Activated T-helper 1 cell treated with anti-CD3 and anti-CD28 coated beads, Interleukin-2, amount 50 U/mL, for 16 hours (primary cell): ENCODE results near the gene DUSP22.
"Not testable (repeated sequence)": the region's sequence is repeated elsewhere in the genome, so short reads cannot be mapped to it uniquely, and the experiment has no call there.

Source experiments
- DNase-seq, 2 donors: peaks; one replicate each; pipeline ENCODE4 v3.0.0-alpha.2; 2020; ENCODE audit warnings: low read depth in 1 of 2, low spot score in 1 of 2

Gene DUSP22

GRCh38 chr6:323730-324088 lies 31.4 kb downstream of the DUSP22 start:
- DNase-seq = no peak

GRCh38 chr6:324116-324728 lies 31.9 kb downstream of the DUSP22 start:
- DNase-seq = no peak

DNA sequence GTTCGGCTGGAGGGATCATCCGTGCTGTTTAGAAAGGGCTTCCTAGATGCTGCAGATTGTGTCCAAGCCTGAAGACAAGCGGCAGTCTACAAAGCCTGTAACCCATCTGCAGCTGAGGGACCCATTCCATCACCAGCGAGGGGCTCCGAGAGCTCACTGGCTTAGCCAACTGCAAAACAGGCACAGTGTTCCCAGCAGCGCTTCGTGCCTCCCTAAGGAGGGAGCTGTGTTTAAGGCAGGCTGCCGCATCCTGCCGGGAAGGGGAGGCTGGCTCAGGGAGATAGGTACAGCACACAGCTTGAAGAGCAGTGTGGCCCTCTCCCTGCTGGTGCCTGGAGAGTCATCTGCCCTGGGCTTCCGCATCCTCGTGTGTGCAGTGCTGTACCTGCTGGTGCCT lies 32.4 kb downstream of the DUSP22 start:
- DNase-seq = no peak

- not testable (repeated sequence) for DNase-seq
Observed at GRCh38 chr6:325161-325860, 33.0 kb downstream of the DUSP22 start.

DNA sequence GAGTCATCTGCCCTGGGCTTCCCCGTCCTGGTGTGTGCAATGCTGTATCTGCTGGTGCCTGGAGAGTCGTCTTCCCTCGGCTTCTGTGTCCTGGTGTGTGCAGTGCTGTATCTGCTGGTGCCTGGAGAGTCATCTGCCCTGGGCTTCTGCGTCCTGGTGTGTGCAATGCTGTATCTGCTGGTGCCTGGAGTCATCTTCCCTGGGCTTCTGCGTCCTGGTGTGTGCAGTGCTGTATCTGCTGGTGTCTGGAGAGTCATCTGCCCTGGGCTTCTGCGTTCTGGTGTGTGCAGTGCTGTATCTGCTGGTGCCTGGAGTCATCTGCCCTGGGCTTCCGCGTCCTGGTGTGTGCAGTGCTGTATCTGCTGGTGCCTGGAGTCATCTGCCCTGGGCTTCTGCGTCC lies 33.8 kb downstream of the DUSP22 start:
- DNase-seq = not testable (repeated sequence)

DNA sequence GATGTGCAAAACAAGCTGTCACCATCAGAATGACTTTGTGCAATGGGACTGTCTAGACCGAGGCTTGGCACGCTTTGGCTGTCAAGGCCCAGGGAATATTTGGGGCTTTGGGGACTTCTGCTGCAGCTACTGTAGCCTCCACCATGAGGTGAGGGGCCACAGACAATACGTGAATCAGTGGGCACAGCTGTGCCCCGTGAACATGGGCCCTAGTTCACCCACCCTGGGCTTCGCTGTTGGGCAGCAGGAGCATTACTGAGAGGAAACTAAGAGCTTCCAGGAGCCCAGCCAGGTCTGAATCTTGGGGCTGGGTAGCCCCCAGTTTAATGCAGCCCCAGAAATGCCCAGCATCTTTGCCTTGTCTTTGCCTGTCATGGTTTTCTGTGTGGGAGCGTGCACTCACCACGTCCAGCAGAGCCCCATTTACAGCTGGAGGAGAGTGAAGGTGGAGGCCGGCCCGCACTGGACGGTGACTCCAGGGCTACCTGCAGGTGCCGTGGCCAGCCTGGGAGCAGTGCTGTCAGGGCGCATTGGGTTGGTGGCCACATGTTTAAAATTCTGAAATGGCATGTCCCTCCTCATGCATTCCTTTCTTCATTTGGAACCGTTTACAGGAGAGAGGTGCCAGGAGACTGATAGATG lies 34.7 kb downstream of the DUSP22 start:
- DNase-seq = no peak

GRCh38 chr6:327538-328116 lies 35.3 kb downstream of the DUSP22 start:
- no peak for DNase-seq

- DNase-seq = no peak
Observed at GRCh38 chr6:328136-328670, 35.9 kb downstream of the DUSP22 start.

- no peak for DNase-seq
Observed at GRCh38 chr6:328924-329323, 36.6 kb downstream of the DUSP22 start.

DNA sequence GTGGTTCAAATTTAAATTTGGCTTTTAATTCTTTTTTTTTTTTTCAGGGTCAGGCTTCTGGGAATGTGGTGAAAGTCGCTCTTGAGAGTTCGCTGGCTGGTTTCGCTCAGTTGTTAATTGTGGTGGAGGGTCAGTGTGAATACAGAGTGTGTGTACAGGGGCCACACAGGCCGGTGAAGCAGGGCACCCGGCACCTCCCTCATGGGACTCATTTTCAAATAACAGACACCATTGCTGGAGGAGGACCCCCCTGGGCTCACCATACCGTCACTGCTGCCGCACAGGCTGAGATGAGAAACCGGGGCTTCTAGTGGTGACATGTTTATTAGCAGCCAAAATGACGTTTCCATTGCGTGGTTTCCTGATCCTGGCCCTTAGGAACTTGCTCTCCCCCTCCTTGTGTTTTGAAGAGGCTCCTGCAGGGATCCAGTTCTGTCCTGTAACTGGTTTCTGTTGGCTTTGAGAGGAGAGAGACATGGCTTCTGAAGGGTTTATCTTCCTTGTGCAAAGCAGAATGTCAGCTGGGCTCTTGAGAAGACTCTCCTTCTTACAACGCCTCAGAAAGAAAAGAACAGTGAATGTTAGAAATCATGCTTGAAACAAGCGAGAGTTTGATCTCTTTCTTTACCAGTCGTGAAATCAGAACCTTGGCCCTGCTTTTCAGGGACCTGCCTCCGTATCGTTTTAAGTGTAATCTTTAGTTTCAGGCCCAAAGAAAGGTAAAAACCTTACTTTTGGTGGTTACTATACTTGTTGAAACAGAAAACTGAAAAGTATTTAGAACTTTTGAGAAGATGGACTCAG lies 37.8 kb downstream of the DUSP22 start:
- no peak for DNase-seq

- DNase-seq = no peak
Observed at GRCh38 chr6:330948-331347, 38.7 kb downstream of the DUSP22 start.

DNA sequence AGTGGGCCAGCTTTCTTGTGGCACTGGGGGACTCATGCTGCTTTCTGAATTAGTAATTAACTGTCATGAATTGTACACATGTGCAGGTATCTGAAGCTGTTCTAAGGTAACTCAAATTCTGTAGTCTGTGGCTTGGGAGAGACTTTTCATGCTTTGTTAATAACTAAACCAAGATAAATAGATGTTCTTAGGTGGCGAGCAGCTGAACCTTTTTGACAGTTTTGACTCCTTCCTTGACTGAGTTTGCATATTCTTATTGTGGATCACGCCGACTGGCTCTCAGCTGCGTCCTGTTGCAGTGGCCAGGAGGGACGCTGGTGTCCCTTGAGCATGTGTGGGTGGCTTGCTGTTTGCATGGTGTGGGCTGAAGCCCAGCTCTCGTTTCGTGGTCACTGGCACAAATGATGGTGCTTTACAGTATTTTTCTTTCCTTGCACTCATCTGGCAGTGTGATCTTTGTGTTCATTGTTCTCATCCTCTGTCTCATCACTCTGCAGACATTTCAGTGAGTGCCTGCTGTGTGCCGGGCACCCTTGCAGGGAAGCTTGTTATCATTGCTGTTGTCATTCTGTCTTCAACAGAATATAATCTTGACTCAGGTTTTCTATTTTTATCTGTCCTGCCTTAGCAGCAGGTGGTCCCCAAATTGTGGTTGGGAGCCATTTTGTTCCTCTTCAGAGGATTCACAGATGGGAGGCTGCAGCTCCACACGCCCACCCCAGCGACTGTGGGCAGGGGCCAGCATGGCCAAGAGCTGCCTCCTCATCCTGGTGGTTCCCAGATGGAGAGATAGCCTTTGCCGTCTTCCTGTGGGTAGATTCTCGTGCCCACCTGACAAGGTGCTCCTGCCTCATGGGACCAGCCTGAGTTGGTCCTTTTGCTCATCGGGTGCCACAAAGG lies 39.6 kb downstream of the DUSP22 start:
- DNase-seq = no peak

GRCh38 chr6:332671-333070 lies 40.4 kb downstream of the DUSP22 start:
- no peak for DNase-seq

DNA sequence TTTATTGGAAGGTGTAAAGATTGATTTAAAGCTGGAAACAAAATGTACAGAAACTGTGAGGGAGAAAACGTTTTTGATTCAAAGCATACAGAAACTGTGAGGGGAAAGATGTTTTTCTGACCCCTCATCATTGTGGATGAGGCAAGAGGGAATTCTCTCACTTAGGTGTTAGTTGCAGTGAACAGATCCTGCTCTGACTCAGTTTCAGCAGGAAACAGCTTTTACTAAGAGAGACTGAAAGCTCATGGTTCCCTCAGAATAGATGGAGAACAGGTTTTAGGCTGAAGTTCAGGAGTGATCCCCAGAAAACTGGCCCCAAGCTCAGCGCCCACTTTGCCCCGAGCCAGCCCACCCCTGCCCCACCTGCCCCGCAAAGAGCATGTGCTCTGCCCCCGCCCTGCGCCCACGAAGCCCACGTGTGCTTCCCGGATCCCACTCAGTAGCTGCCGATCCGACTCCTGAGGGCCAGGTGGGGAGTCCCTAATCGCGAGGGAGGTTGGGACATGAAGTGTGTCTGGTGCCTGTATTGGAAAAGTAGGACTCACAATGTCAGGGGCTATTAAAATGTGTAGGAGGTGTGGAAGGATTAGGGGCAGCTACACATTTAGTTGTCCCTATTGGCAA lies 41.2 kb downstream of the DUSP22 start:
- no peak for DNase-seq

GRCh38 chr6:334536-335510 lies 42.5 kb downstream of the DUSP22 start:
- no peak for DNase-seq

DNA sequence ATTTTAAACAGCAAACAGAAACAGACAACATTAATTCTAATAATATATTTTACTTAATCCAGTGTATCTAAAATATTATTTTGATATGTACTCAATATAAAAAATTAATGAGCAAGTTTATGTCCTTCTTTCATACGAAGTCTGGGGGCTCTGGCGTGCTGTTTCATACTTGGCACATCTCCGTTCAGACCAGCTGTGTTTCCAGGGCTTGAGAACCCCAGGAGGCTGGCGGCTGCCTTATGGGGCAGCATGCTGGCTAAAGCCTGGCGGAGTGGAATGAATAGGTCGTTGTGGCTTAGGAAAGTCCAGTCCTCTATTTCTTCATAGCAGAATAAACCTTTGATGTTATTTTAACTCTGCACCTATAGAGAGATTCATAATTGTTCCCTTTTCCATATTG lies 43.3 kb downstream of the DUSP22 start:
- no peak for DNase-seq

- no peak for DNase-seq
Observed at GRCh38 chr6:336159-337114, 44.1 kb downstream of the DUSP22 start.
